ENCODE measurements around the gene GHITM. TPM values are rescaled to one million over a fixed set of nuclear protein-coding genes. Genes with fewer than 3 reads are reported as not detected.

The GHITM gene
- total RNA-seq, 1 donor from 2014 or later: 468 TPM

DNA sequence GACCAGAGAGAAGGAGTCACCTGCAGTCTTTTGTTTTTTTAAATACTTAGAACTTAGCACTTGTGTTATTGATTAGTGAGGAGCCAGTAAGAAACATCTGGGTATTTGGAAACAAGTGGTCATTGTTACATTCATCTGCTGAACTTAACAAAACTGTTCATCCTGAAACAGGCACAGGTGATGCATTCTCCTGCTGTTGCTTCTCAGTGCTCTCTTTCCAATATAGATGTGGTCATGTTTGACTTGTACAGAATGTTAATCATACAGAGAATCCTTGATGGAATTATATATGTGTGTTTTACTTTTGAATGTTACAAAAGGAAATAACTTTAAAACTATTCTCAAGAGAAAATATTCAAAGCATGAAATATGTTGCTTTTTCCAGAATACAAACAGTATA lies 13.5 kb downstream of the GHITM start:
- no peak for DNase-seq
- no peak overlapping the region for H3K27ac ChIP-seq (replicated peaks)
- no peak overlapping the region for H3K4me3 ChIP-seq
- H3K36me3 ChIP-seq: peaks cover 81% of the 10 kb centered on the region
- H3K27me3 ChIP-seq (ENCODE audit: low read depth): no peaks in the 10 kb centered on the region
- H3K4me1 ChIP-seq: no peaks in the 10 kb centered on the region
- intact Hi-C loops (cut with micrococcal nuclease): no loop called here
- TF ChIP-seq, protein P1, sequence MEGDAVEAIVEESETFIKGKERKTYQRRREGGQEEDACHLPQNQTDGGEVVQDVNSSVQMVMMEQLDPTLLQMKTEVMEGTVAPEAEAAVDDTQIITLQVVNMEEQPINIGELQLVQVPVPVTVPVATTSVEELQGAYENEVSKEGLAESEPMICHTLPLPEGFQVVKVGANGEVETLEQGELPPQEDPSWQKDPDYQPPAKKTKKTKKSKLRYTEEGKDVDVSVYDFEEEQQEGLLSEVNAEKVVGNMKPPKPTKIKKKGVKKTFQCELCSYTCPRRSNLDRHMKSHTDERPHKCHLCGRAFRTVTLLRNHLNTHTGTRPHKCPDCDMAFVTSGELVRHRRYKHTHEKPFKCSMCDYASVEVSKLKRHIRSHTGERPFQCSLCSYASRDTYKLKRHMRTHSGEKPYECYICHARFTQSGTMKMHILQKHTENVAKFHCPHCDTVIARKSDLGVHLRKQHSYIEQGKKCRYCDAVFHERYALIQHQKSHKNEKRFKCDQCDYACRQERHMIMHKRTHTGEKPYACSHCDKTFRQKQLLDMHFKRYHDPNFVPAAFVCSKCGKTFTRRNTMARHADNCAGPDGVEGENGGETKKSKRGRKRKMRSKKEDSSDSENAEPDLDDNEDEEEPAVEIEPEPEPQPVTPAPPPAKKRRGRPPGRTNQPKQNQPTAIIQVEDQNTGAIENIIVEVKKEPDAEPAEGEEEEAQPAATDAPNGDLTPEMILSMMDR (IDR thresholded peaks at IDR 0.05; ENCODE audit: borderline replicate concordance): no peak
- no peaks in the 10 kb centered on the region for H3K9me3 ChIP-seq (replicated peaks)

DNA sequence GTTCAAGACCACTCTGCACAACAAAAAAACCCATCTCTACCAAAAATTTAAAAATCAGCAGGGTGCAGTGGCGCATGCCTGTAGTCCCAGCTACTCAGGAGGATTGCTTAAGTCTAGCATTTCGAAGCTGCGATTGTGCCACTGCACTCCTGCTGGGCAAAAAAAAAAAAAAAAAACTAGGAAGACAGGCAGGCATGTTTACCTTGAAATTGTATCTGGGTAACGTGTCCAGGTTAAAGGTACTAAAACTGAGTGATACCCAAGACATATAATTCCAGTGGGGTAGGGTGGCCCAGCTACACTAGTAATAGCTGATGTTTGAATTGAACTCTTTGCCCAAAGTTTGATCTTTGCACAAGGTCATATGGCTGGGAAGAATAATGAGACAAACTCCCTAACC lies 16.2 kb downstream of the GHITM start:
- H3K9me3 ChIP-seq (replicated peaks): no peaks in the 10 kb centered on the region
- TF ChIP-seq, protein P1 (IDR thresholded peaks at IDR 0.05; ENCODE audit: borderline replicate concordance): no peak
- intact Hi-C loops (cut with micrococcal nuclease): no loop called here
- no peak overlapping the region for H3K4me3 ChIP-seq
- H3K27me3 ChIP-seq (ENCODE audit: low read depth): peaks cover under 1% of the 10 kb centered on the region
- H3K27ac ChIP-seq (replicated peaks): no peak overlapping the region
- H3K36me3 ChIP-seq: peaks cover 54% of the 10 kb centered on the region
- no peaks in the 10 kb centered on the region for H3K4me1 ChIP-seq
- no peak for DNase-seq

DNA sequence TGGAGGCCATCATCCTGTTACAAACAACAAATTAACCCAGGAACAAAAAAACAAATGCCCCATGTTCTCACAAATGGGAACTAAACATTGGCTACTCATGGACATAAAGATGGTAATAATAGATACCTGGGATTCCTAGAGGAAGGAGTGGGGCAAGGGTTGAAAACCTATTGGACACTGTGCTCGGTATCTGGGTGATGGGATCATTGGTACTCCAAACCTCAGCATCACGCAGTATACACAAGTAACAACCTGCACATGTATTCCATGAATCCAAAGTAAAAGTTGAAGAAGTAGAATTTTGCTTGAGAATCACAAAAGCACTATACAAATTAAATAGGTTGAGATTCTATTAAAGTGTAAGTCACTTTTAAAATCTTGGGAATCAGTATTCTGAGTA lies 16.7 kb downstream of the GHITM start:
- H3K36me3 ChIP-seq: peaks cover 49% of the 10 kb centered on the region
- TF ChIP-seq, protein P1 (IDR thresholded peaks at IDR 0.05; ENCODE audit: borderline replicate concordance): no peak
- H3K4me3 ChIP-seq: no peak overlapping the region
- H3K9me3 ChIP-seq (replicated peaks): no peaks in the 10 kb centered on the region
- DNase-seq: no peak
- H3K27ac ChIP-seq (replicated peaks): no peak overlapping the region
- H3K27me3 ChIP-seq (ENCODE audit: low read depth): peaks cover 5% of the 10 kb centered on the region
- no peaks in the 10 kb centered on the region for H3K4me1 ChIP-seq
- intact Hi-C loops (cut with micrococcal nuclease): no loop called here

DNA sequence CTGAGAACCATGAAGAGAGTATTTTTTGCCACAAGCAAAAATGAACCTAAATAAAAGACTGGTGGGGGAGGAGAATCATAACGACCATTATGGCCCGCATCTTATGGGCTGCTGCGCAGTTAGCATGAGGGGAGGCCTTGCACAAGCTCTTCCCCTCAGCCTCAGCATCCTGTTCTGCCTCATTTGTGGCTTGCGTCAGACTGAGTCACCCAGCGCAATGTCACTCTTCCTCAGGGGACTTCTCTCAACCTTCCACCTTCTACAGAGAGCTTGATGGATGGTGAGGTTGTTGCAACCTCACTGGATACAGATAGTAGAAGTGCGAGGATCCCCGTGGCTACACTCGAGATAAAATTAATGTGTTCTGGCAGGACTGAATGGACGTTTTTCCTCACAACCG lies 17.5 kb downstream of the GHITM start:
- TF ChIP-seq, protein P1 (IDR thresholded peaks at IDR 0.05; ENCODE audit: borderline replicate concordance): no peak
- Histone ChIP-seq H3K27ac (replicated peaks) (no peak overlapping the region), H3K4me1 (no peaks in the 10 kb centered on the region), H3K4me3 (no peak overlapping the region), H3K36me3 (peaks cover 41% of the 10 kb centered on the region), H3K27me3 (ENCODE audit: low read depth) (peaks cover 13% of the 10 kb centered on the region), H3K9me3 (replicated peaks) (no peaks in the 10 kb centered on the region)
- DNase-seq: no peak
- intact Hi-C loops (cut with micrococcal nuclease): no loop called here

DNA sequence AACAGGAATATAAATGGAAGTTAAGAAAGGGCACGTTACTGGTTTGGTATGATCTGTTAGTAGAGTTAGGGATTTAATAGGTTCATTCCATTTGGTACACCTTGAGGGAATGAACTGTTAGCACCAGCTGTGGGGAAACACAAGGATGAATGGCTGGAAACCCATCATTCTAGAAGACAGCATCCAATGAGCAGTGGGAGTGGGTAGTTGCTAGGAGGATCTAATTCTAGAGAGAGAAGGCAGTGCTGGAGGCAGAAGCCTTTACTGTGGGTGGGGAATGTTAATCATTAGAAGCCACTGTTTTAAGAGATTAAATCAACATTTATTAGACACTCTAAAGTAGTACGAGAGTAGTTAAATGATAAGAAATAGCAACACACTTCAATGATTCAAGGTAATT lies 18.8 kb downstream of the GHITM start:
- Histone ChIP-seq H3K27me3 (ENCODE audit: low read depth) (peaks cover 26% of the 10 kb centered on the region), H3K4me3 (no peak overlapping the region), H3K9me3 (replicated peaks) (no peaks in the 10 kb centered on the region), H3K27ac (replicated peaks) (no peak overlapping the region), H3K4me1 (no peaks in the 10 kb centered on the region), H3K36me3 (peaks cover 28% of the 10 kb centered on the region)
- no peak for DNase-seq
- TF ChIP-seq, protein P1 (IDR thresholded peaks at IDR 0.05; ENCODE audit: borderline replicate concordance): no peak
- intact Hi-C loops (cut with micrococcal nuclease): no loop called here

DNA sequence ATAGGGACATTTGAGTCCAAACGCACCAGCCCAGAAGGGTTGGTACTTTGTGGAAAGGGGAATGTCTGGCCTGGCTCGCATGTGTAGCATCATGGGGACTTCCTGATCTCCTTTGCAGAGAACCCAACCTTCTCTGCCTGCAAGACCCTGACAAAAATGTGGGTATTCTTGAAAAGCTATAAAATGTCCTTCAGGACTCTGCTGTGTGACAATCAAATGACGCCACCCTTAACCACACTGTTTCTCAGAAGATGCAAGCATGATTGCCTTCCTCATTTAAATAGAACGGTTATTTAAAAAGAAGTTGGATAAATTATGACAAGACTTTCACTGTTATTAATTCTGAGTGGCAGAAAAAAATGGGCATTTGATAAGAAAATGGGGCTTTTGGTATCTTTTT lies 19.2 kb downstream of the GHITM start:
- intact Hi-C loops (cut with micrococcal nuclease): no loop called here

More for the DNA sequence above, 19.2 kb downstream of the GHITM start:
- Histone ChIP-seq H3K4me3 (no peak overlapping the region), H3K27me3 (ENCODE audit: low read depth) (peaks cover 31% of the 10 kb centered on the region), H3K4me1 (no peaks in the 10 kb centered on the region), H3K27ac (replicated peaks) (no peak overlapping the region), H3K36me3 (peaks cover 23% of the 10 kb centered on the region), H3K9me3 (replicated peaks) (no peaks in the 10 kb centered on the region)
- no peak for DNase-seq
- TF ChIP-seq, protein P1 (IDR thresholded peaks at IDR 0.05; ENCODE audit: borderline replicate concordance): no peak
